ENCODE results near the gene CABLES1. TPM values are rescaled to one million over a fixed set of nuclear protein-coding genes. Genes with fewer than 3 reads are reported as not detected.
"Not testable (repeated sequence)": the region's sequence is repeated elsewhere in the genome, so short reads cannot be mapped to it uniquely, and the experiment has no call there.

Gene CABLES1
- polyA plus RNA-seq, 1 donor (not counting 4 experiments of a cell fraction or from before 2014, with no cell fraction given) = 1.00 TPM

GRCh38 chr18:23092121-23092520 lies 43.2 kb upstream of the CABLES1 start:
- Histone ChIP-seq H3K4me2 (ENCODE audit: control insufficient read depth, extremely low read depth, insufficient read depth, low read depth, low read length) (no peak overlapping the region), H3K9me3 (ENCODE audit: control insufficient read depth, low read depth, low read length) (no peaks in the 10 kb centered on the region), H3K4me1 (ENCODE audit: control insufficient read depth, extremely low read depth, insufficient read depth, low read length) (no peaks in the 10 kb centered on the region), H3K27me3 (ENCODE audit: control insufficient read depth, extremely low read depth, insufficient read depth, low read length) (peaks cover 5% of the 10 kb centered on the region), H2AFZ (ENCODE audit: control insufficient read depth, low read length) (no peak overlapping the region), H3K9ac (ENCODE audit: control insufficient read depth, extremely low read depth, insufficient read depth, low read length) (no peak overlapping the region), H4K20me1 (ENCODE audit: control insufficient read depth, extremely low read depth, insufficient read depth, low read length) (no peaks in the 10 kb centered on the region), H3K27ac (ENCODE audit: control insufficient read depth, insufficient read depth, low read length) (no peak overlapping the region), H3K9me1 (ENCODE audit: control insufficient read depth, extremely low read depth, insufficient read depth, low read length) (no peaks in the 10 kb centered on the region), H3K79me2 (ENCODE audit: control insufficient read depth, insufficient read depth, low read length) (no peaks in the 10 kb centered on the region), H3K4me3 (ENCODE audit: control insufficient read depth in 2 of 3, extremely low read depth in 1 of 3, insufficient read depth in 2 of 3, low read depth in 1 of 3, low read length in 3 of 3) (no peak overlapping the region), H3K36me3 (ENCODE audit: control insufficient read depth in 2 of 2, extremely low read depth in 1 of 2, insufficient read depth in 2 of 2, low read length in 2 of 2) (no peaks in the 10 kb centered on the region)
- no peak for DNase-seq (ENCODE audit: low read depth, low spot score)
- no peak for FAIRE-seq
- dilution Hi-C loops (cut with MboI; ENCODE audit: extremely low pct_ligation_motif_present, low sequenced_read_pairs) = no loop called here
- TF ChIP-seq EZH2 (IDR thresholded peaks at IDR 0.05; ENCODE audit: low read length) = no peak
- no peak for TF ChIP-seq CTCF (optimal IDR thresholded peaks at IDR 0.05 in 1 of 3, IDR thresholded peaks at IDR 0.05 in 1 of 3, conservative IDR thresholded peaks at IDR 0.05 in 1 of 3; ENCODE audit: extremely low read depth in 1 of 3, insufficient read depth in 2 of 3, low read length in 3 of 3)

GRCh38 chr18:23093130-23093529 lies 42.2 kb upstream of the CABLES1 start:
- DNase-seq (ENCODE audit: low read depth, low spot score); FAIRE-seq; H3K4me1 ChIP-seq (ENCODE audit: control insufficient read depth, extremely low read depth, insufficient read depth, low read length); H3K9me3 ChIP-seq (ENCODE audit: control insufficient read depth, low read depth, low read length); H3K9me1 ChIP-seq (ENCODE audit: control insufficient read depth, extremely low read depth, insufficient read depth, low read length); H3K27ac ChIP-seq (ENCODE audit: control insufficient read depth, insufficient read depth, low read length); H3K79me2 ChIP-seq (ENCODE audit: control insufficient read depth, insufficient read depth, low read length); H3K4me2 ChIP-seq (ENCODE audit: control insufficient read depth, extremely low read depth, insufficient read depth, low read depth, low read length); H4K20me1 ChIP-seq (ENCODE audit: control insufficient read depth, extremely low read depth, insufficient read depth, low read length); H2AFZ ChIP-seq (ENCODE audit: control insufficient read depth, low read length); dilution Hi-C loops (cut with MboI; ENCODE audit: extremely low pct_ligation_motif_present, low sequenced_read_pairs); H3K36me3 ChIP-seq (ENCODE audit: control insufficient read depth in 2 of 2, extremely low read depth in 1 of 2, insufficient read depth in 2 of 2, low read length in 2 of 2); H3K9ac ChIP-seq (ENCODE audit: control insufficient read depth, extremely low read depth, insufficient read depth, low read length); H3K27me3 ChIP-seq (ENCODE audit: control insufficient read depth, extremely low read depth, insufficient read depth, low read length); H3K4me3 ChIP-seq (ENCODE audit: control insufficient read depth in 2 of 3, extremely low read depth in 1 of 3, insufficient read depth in 2 of 3, low read depth in 1 of 3, low read length in 3 of 3): not testable (repeated sequence)

GRCh38 chr18:23093772-23094171 lies 41.5 kb upstream of the CABLES1 start:
- H3K9me3 ChIP-seq (ENCODE audit: control insufficient read depth, low read depth, low read length) = no peaks in the 10 kb centered on the region
- H3K27me3 ChIP-seq (ENCODE audit: control insufficient read depth, extremely low read depth, insufficient read depth, low read length) = peaks cover 5% of the 10 kb centered on the region
- dilution Hi-C loops (cut with MboI; ENCODE audit: extremely low pct_ligation_motif_present, low sequenced_read_pairs) = no loop called here
- no peak overlapping the region for H2AFZ ChIP-seq (ENCODE audit: control insufficient read depth, low read length)
- no peaks in the 10 kb centered on the region for H4K20me1 ChIP-seq (ENCODE audit: control insufficient read depth, extremely low read depth, insufficient read depth, low read length)
- no peaks in the 10 kb centered on the region for H3K9me1 ChIP-seq (ENCODE audit: control insufficient read depth, extremely low read depth, insufficient read depth, low read length)
- FAIRE-seq (no peak), DNase-seq (ENCODE audit: low read depth, low spot score) (no peak)
- no peaks in the 10 kb centered on the region for H3K4me1 ChIP-seq (ENCODE audit: control insufficient read depth, extremely low read depth, insufficient read depth, low read length)
- H3K36me3 ChIP-seq (ENCODE audit: control insufficient read depth in 2 of 2, extremely low read depth in 1 of 2, insufficient read depth in 2 of 2, low read length in 2 of 2) = no peaks in the 10 kb centered on the region
- H3K4me3 ChIP-seq (ENCODE audit: control insufficient read depth in 2 of 3, extremely low read depth in 1 of 3, insufficient read depth in 2 of 3, low read depth in 1 of 3, low read length in 3 of 3) = no peak overlapping the region
- H3K79me2 ChIP-seq (ENCODE audit: control insufficient read depth, insufficient read depth, low read length) = no peaks in the 10 kb centered on the region
- H3K4me2 ChIP-seq (ENCODE audit: control insufficient read depth, extremely low read depth, insufficient read depth, low read depth, low read length) = no peak overlapping the region
- no peak overlapping the region for H3K9ac ChIP-seq (ENCODE audit: control insufficient read depth, extremely low read depth, insufficient read depth, low read length)
- H3K27ac ChIP-seq (ENCODE audit: control insufficient read depth, insufficient read depth, low read length) = no peak overlapping the region
- TF ChIP-seq CTCF (optimal IDR thresholded peaks at IDR 0.05 in 1 of 3, IDR thresholded peaks at IDR 0.05 in 1 of 3, conservative IDR thresholded peaks at IDR 0.05 in 1 of 3; ENCODE audit: extremely low read depth in 1 of 3, insufficient read depth in 2 of 3, low read length in 3 of 3) = no peak
- TF ChIP-seq EZH2 (IDR thresholded peaks at IDR 0.05; ENCODE audit: low read length) = no peak

All from keratinocyte (primary cell).